Fibroblast of lung (primary cell): Measurements from ENCODE around the gene TRIM41.

ENCODE experiments used
- CTCF ChIP-seq, 2 donors: IDR thresholded peaks in 1 of 2; conservative IDR thresholded peaks in 1 of 2; 1 replicate in 1 of 2; 2 replicates in 1 of 2; pipeline ENCODE4 v1.5.1; 2011 to 2012; ENCODE audit warnings: low read length in 2 of 2, control low read depth in 1 of 2, inconsistent platforms in 1 of 2, low read depth in 1 of 2, mild to moderate bottlenecking in 1 of 2
- EZH2 ChIP-seq: IDR thresholded peaks from 2 replicates; pipeline ENCODE4 v1.5.1; 2012; ENCODE audit warnings: low read length, control low read depth, mild to moderate bottlenecking; ENCODE audit errors: missing control alignments

- no peak for TF ChIP-seq CTCF (conservative IDR thresholded peaks at IDR 0.05 in 1 of 2, IDR thresholded peaks at IDR 0.05 in 1 of 2; ENCODE audit: low read depth in 1 of 2, low read length in 2 of 2)
- TF ChIP-seq EZH2, result no peak
Observed at GRCh38 chr5:181207960-181208253, 15.2 kb upstream of the TRIM41 start.
